KOPT-K1 (cell line): ENCODE measurements around the gene SPOCK1.

ENCODE experiments used
- H3K27ac ChIP-seq: fragments of 200-600 bp; sonication (generic); 2 replicates; pipeline ENCODE4 v1.5.1; 2016; ENCODE audit warnings: antibody characterized with exemption, mild to moderate bottlenecking, low read depth, low read length; ENCODE audit not compliant: poor library complexity, severe bottlenecking
- H3K36me3 ChIP-seq: fragments of 200-600 bp; sonication (generic); 2 replicates; pipeline ENCODE4 v1.5.1; 2017; ENCODE audit warnings: antibody characterized with exemption, mild to moderate bottlenecking, low read length, moderate library complexity; ENCODE audit not compliant: insufficient read depth
- H3K9me3 ChIP-seq: fragments of 200-600 bp; sonication (generic); 2 replicates; pipeline ENCODE4 v1.5.1; 2017; ENCODE audit warnings: antibody characterized with exemption, low read length, mild to moderate bottlenecking; ENCODE audit not compliant: insufficient read depth, poor library complexity, severe bottlenecking

SPOCK1 gene

GRCh38 chr5:137099651-137100050 is 399.5 kb downstream of the SPOCK1 start:
- Histone ChIP-seq H3K36me3 (no peaks in the 10 kb centered on the region), H3K27ac (no peak overlapping the region), H3K9me3 (no peaks in the 10 kb centered on the region)

- H3K27ac ChIP-seq, result no peak overlapping the region
- H3K9me3 ChIP-seq, result no peaks in the 10 kb centered on the region
- H3K36me3 ChIP-seq, result no peaks in the 10 kb centered on the region
These were observed 400.5 kb downstream of the SPOCK1 start for GRCh38 chr5:137098663-137099062.

- H3K9me3 ChIP-seq, result no peaks in the 10 kb centered on the region
- H3K36me3 ChIP-seq, result no peaks in the 10 kb centered on the region
- H3K27ac ChIP-seq, result no peak overlapping the region
These were observed 400.9 kb downstream of the SPOCK1 start for GRCh38 chr5:137098238-137098637.

GRCh38 chr5:137097203-137097602 is 401.9 kb downstream of the SPOCK1 start:
- Histone ChIP-seq H3K27ac (no peak overlapping the region), H3K36me3 (no peaks in the 10 kb centered on the region), H3K9me3 (no peaks in the 10 kb centered on the region)

- no peaks in the 10 kb centered on the region for H3K36me3 ChIP-seq
- no peak overlapping the region for H3K27ac ChIP-seq
- no peaks in the 10 kb centered on the region for H3K9me3 ChIP-seq
These were observed 402.7 kb downstream of the SPOCK1 start for GRCh38 chr5:137096149-137097103.

GRCh38 chr5:137095597-137095996 is 403.5 kb downstream of the SPOCK1 start:
- Histone ChIP-seq H3K27ac (no peak overlapping the region), H3K9me3 (no peaks in the 10 kb centered on the region), H3K36me3 (no peaks in the 10 kb centered on the region)

- Histone ChIP-seq H3K36me3 (no peaks in the 10 kb centered on the region), H3K27ac (no peak overlapping the region), H3K9me3 (no peaks in the 10 kb centered on the region)
These were observed 406.3 kb downstream of the SPOCK1 start for GRCh38 chr5:137092831-137093230.

- Histone ChIP-seq H3K27ac (no peak overlapping the region), H3K36me3 (no peaks in the 10 kb centered on the region), H3K9me3 (no peaks in the 10 kb centered on the region)
These were observed 407.7 kb downstream of the SPOCK1 start for GRCh38 chr5:137091472-137091871.

GRCh38 chr5:137090721-137091120 is 408.4 kb downstream of the SPOCK1 start:
- no peaks in the 10 kb centered on the region for H3K36me3 ChIP-seq
- H3K27ac ChIP-seq, result no peak overlapping the region
- H3K9me3 ChIP-seq, result no peaks in the 10 kb centered on the region

- H3K9me3 ChIP-seq, result no peaks in the 10 kb centered on the region
- no peak overlapping the region for H3K27ac ChIP-seq
- no peaks in the 10 kb centered on the region for H3K36me3 ChIP-seq
These were observed 409.0 kb downstream of the SPOCK1 start for GRCh38 chr5:137090151-137090550.

- H3K9me3 ChIP-seq, result no peaks in the 10 kb centered on the region
- no peak overlapping the region for H3K27ac ChIP-seq
- H3K36me3 ChIP-seq, result no peaks in the 10 kb centered on the region
These were observed 411.0 kb downstream of the SPOCK1 start for GRCh38 chr5:137088175-137088574.

- H3K36me3 ChIP-seq, result no peaks in the 10 kb centered on the region
- no peak overlapping the region for H3K27ac ChIP-seq
- H3K9me3 ChIP-seq, result no peaks in the 10 kb centered on the region
These were observed 412.8 kb downstream of the SPOCK1 start for GRCh38 chr5:137086342-137086741.

- no peaks in the 10 kb centered on the region for H3K9me3 ChIP-seq
- H3K27ac ChIP-seq, result no peak overlapping the region
- no peaks in the 10 kb centered on the region for H3K36me3 ChIP-seq
These were observed 413.9 kb downstream of the SPOCK1 start for GRCh38 chr5:137085206-137085605.

GRCh38 chr5:137084016-137084415 is 415.1 kb downstream of the SPOCK1 start:
- Histone ChIP-seq H3K36me3 (no peaks in the 10 kb centered on the region), H3K9me3 (no peaks in the 10 kb centered on the region), H3K27ac (no peak overlapping the region)

GRCh38 chr5:137082951-137083350 is 416.2 kb downstream of the SPOCK1 start:
- Histone ChIP-seq H3K9me3 (no peaks in the 10 kb centered on the region), H3K36me3 (no peaks in the 10 kb centered on the region), H3K27ac (no peak overlapping the region)

GRCh38 chr5:137078171-137078665 is 420.9 kb downstream of the SPOCK1 start:
- Histone ChIP-seq H3K27ac (no peak overlapping the region), H3K9me3 (no peaks in the 10 kb centered on the region), H3K36me3 (no peaks in the 10 kb centered on the region)
